Neural progenitor cell (in vitro differentiated cells): ENCODE measurements around the gene GPR132.

Source experiments
- CTCF ChIP-seq: fragments of 200-600 bp; sonication (generic); IDR thresholded peaks from 2 replicates; pipeline ENCODE4 v1.5.1; 2017; ENCODE audit warnings: antibody characterized with exemption, mild to moderate bottlenecking
- EZH2 ChIP-seq: fragments of 200-600 bp; sonication (generic); IDR thresholded peaks from 2 replicates; pipeline ENCODE4 v1.6.1; 2017; ENCODE audit warnings: antibody characterized with exemption, mild to moderate bottlenecking, moderate library complexity
- EZH2phosphoT487 ChIP-seq: fragments of 200-600 bp; sonication (generic); IDR thresholded peaks from 2 replicates; pipeline ENCODE4 v1.6.1; 2017; ENCODE audit warnings: antibody characterized with exemption

DNA sequence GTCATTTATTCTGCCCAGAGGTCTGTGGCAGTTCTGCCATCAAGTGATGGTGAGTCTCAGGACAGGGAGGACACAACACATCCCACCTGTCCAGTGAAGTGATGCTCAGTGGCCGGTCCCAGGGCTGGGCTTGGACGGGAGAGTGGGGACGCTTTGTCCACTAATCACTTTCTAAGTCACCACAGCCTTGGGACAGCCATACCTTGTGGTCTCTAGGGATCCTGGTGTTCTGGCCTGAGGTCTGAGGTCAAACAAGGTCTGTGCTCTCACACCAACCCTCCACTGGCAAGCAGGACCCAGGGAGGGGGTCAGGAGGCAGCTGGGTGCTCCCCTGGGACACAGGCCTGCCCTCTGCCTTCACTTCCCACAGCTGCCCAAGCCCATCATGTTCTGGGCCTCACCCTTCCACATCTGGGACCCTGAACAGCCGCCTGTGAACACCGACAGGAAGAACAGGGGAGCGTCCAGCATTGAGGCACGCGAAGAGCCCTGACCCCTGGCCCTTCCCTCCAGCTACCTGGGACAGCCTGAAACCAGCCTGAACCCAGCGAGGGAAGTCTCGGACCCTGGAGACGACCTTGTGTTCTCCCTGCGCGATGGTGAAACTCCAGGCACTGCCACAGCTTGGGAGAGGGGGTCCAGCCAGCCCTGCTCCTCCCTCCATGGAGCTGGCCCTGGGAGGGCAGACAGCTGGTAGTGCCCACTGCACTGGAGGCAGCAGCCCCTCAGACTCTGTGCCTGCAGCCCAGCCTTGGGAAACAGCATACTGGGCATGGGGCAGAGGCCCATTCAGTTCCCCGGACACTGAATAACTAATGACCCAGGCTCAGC lies 19.7 kb upstream of the GPR132 start:
- TF ChIP-seq EZH2: no peak
- TF ChIP-seq CTCF: no peak
- no peak for TF ChIP-seq EZH2phosphoT487
